A673 (cell line): ENCODE data around the gene TMEM62.

Experiments used
- EZH2 ChIP-seq: fragments of 200-600 bp; sonication (generic); IDR thresholded peaks from 2 replicates; pipeline ENCODE4 v1.6.1; 2017; ENCODE audit warnings: borderline replicate concordance, low read depth, mild to moderate bottlenecking, mixed read lengths, antibody characterized with exemption, low read length; ENCODE audit not compliant: poor library complexity, severe bottlenecking
- TF ChIP-seq, protein P1 (sequence below): fragments of 300-800, 200-600 bp; sonication (generic); conservative IDR thresholded peaks from 2 replicates; pipeline ENCODE4 v1.5.1; 2017; ENCODE audit warnings: low read depth, mild to moderate bottlenecking, antibody characterized with exemption, low read length, moderate library complexity, mixed read lengths

DNA sequence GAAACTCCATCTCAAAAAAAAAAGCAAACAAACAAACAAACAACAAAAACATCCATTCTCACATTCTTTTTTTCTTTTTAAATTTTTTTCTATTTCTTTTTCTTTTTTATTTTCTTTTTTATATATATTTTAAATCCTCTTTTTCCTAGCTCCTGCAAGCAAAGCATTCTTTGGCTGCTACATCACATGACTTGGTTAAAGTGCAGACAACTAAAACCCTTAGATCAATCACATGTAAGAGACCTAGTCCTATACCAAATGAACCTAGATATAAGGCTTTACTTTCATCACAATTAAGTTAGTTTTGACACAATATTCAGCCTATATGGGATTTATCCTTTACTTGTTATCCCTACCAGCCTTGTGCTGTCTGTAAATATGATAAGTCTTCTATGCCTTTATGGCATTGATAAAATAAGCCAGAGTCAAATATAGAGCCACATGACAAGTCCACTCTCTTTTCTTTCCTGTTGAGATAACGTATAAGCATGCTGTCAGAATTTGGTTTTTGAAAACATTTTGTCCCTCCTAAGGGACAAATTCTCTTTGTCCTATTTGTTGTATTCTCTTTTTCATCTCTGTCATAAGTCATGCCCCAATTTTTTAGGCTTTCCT is 38.9 kb upstream of the TMEM62 start:
- TF ChIP-seq, protein P1, sequence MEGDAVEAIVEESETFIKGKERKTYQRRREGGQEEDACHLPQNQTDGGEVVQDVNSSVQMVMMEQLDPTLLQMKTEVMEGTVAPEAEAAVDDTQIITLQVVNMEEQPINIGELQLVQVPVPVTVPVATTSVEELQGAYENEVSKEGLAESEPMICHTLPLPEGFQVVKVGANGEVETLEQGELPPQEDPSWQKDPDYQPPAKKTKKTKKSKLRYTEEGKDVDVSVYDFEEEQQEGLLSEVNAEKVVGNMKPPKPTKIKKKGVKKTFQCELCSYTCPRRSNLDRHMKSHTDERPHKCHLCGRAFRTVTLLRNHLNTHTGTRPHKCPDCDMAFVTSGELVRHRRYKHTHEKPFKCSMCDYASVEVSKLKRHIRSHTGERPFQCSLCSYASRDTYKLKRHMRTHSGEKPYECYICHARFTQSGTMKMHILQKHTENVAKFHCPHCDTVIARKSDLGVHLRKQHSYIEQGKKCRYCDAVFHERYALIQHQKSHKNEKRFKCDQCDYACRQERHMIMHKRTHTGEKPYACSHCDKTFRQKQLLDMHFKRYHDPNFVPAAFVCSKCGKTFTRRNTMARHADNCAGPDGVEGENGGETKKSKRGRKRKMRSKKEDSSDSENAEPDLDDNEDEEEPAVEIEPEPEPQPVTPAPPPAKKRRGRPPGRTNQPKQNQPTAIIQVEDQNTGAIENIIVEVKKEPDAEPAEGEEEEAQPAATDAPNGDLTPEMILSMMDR = no peak
- TF ChIP-seq EZH2 = no peak
